Fibroblast of mammary gland (primary cell): ENCODE measurements around the gene HMX3.
A peak's percentile ranks its signal among the peaks of the same experiment; 100 is the strongest.

Experiments
- DNase-seq: peaks from one replicate; pipeline ENCODE4 v3.0.0-alpha.2; 2010; ENCODE audit warnings: low read depth
- H3K4me3 ChIP-seq: 2 replicates; pipeline ENCODE4 v1.5.1; 2011; ENCODE audit warnings: low read depth, mild to moderate bottlenecking, low read length, moderate library complexity; ENCODE audit not compliant: control insufficient read depth
- CTCF ChIP-seq: conservative IDR thresholded peaks from 2 replicates; pipeline ENCODE4 v1.5.1; 2011; ENCODE audit warnings: low read depth, low read length, inconsistent platforms; ENCODE audit not compliant: control insufficient read depth, insufficient read depth

Gene HMX3

GRCh38 chr10:123144697-123145541 lies 9.1 kb downstream of the HMX3 start:
- DNase-seq = no peak
- no peak overlapping the region for H3K4me3 ChIP-seq
- TF ChIP-seq CTCF = peak; percentile 4

DNA sequence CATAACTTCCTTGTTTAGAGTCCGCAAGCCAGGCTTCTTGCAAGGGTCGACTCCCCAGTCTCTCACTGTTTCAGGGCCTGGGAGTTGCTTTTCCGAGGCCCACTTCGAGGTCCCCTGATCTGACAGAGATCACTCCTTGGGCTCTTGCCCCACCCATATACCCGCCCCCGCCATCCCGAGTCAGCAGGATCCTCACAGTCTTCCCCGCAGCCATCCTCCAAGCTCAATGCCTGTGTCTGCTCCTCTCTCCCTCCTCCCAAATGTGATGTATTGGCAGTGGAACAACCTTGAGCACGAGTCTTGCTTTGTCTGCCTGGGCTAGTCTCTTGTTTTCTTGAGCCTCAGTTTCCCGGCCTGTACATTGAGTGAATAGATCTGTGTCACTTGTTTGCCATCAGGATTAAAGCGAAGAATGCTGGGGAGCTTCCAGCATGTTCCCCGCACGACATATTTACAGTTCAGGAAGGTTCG lies 9.8 kb downstream of the HMX3 start:
- TF ChIP-seq CTCF = no peak
- H3K4me3 ChIP-seq = no peak overlapping the region
- DNase-seq = no peak

DNA sequence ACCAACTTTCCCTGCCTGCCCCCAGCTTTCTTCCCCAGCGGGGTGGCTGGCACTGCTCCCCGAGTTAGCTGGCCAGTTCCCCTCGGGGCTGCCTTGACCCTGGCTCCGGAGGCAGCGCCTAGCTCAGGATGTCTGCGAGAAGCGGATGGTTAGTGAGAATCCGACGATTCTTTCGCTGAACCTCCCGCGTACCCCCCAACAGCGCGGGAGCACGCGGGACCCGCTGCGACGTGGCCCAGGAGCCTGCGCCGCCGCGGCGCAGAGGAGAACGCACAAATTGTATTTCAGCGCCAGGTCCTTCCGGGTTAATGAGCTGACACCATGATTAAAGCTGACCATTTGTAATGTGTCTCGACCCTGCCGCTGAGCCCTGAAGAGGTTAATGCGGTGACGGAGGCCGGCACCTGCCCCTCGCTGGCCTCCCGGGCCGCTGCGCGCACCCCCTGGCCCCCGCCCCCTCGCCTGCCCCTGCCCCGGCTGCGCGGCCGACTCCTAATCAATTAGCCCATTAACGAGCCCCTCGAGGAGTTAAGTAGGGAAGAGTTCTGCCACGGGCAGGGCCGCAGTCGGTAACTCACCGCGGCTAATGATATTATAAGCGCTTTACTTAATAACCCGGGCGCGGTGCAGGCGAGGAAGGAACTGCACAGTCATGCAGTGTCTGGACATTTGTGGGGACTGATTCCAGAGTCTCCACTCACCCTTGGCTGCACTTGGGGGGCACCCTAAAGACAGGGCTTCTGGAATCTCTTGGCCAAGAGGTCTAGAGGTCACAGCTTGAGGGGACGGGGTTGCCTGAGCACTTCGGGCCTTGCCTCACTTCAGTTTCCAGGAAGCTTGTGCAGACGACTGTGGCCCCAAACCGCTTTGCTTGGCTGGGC lies 10.5 kb downstream of the HMX3 start:
- no peak for DNase-seq
- no peak overlapping the region for H3K4me3 ChIP-seq
- TF ChIP-seq CTCF = no peak

GRCh38 chr10:123146894-123147634 lies 11.3 kb downstream of the HMX3 start:
- TF ChIP-seq CTCF = no peak
- DNase-seq = no peak
- H3K4me3 ChIP-seq = no peak overlapping the region

DNA sequence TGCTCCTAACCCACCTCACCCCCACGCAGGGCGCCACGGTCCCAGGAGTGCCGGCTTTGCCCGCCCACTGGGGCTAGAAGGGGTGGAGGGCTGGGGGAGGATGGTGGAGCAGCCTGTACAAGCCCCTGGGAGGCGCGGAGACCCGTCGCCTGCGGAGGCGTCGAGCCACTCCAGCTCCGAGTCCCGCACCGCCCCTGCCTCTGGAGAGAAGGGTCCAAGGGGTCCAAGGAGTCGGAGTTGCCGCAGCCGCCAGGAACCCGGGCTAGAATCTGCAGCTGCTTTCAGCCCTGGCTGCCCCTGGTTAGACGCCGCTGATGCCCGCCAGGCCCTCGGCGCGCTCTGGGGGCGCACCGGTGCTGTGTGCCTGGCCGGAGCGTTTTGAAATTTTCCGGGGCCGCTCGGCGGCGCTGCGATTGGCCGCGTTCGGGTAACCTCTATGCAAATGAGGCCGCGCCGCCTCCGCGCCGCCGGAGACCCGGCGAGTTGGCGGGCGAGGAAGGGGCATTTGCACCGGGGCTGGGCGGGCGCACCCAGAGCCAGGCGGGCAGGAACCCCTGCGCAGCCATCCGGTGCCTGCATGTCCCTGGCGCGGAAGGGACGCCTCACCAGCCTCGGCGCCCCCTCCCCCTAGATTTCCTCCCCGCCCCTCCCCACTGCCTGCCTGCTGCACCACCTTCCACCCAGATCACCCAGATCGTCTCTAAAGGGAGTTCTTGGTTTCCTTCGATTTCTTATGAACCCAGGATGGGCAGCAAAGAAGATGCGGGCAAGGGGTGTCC lies 12.1 kb downstream of the HMX3 start, which contains the start of gene HMX2:
TSS of gene HMX2 (plus strand) at position 502 of the 779 bp plus-strand sequence. CDS start at position 745, 243 bp downstream.
- no peak for TF ChIP-seq CTCF
- no peak within 1 kb of the TSS for H3K4me3 ChIP-seq
- no peak for DNase-seq
